ENCODE measurements around the gene EFNA3.
"Not testable (repeated sequence)": the region's sequence is repeated elsewhere in the genome, so short reads cannot be mapped to it uniquely, and the experiment has no call there.

EFNA3 gene

GRCh38 chr1:155118090-155118489, 39.5 kb downstream of the EFNA3 start:
- not testable (repeated sequence) for DNase-seq

GRCh38 chr1:155120253-155120652, 41.6 kb downstream of the EFNA3 start:
- DNase-seq: no peak

- DNase-seq: no peak
Measured at GRCh38 chr1:155121249-155121648, 42.6 kb downstream of the EFNA3 start.

- no peak for DNase-seq
Measured at GRCh38 chr1:155122308-155122707, 43.7 kb downstream of the EFNA3 start.

GRCh38 chr1:155123801-155124200, 45.2 kb downstream of the EFNA3 start:
- no peak for DNase-seq

- no peak for DNase-seq
Measured at GRCh38 chr1:155124503-155125463, 46.1 kb downstream of the EFNA3 start.

GRCh38 chr1:155125511-155125945, 46.9 kb downstream of the EFNA3 start:
- no peak for DNase-seq

GRCh38 chr1:155125946-155126555, 47.4 kb downstream of the EFNA3 start:
- no peak for DNase-seq

- DNase-seq: no peak
Measured at GRCh38 chr1:155126556-155127104, 48.0 kb downstream of the EFNA3 start.

- DNase-seq: no peak
Measured at GRCh38 chr1:155127105-155127966, 48.7 kb downstream of the EFNA3 start, which contains the start of gene EFNA1. TSS of gene EFNA1 (plus strand) at chr1:155127876. CDS start at chr1:155127978, 102 bp downstream.

GRCh38 chr1:155127967-155128754, 49.5 kb downstream of the EFNA3 start:
- DNase-seq: no peak

- no peak for DNase-seq
Measured at GRCh38 chr1:155128755-155129473, 50.3 kb downstream of the EFNA3 start.

- DNase-seq: no peak
Measured at GRCh38 chr1:155130272-155131006, 51.8 kb downstream of the EFNA3 start.

GRCh38 chr1:155131285-155131684, 52.6 kb downstream of the EFNA3 start:
- no peak for DNase-seq

- DNase-seq: no peak
Measured at GRCh38 chr1:155131856-155132255, 53.2 kb downstream of the EFNA3 start.

GRCh38 chr1:155133799-155134281, 55.2 kb downstream of the EFNA3 start:
- DNase-seq: no peak

GRCh38 chr1:155134322-155134721, 55.7 kb downstream of the EFNA3 start:
- no peak for DNase-seq

- DNase-seq: no peak
Measured at GRCh38 chr1:155134880-155135414, 56.3 kb downstream of the EFNA3 start.

- DNase-seq: no peak
Measured at GRCh38 chr1:155135415-155136028, 56.9 kb downstream of the EFNA3 start, which contains the start of gene SLC50A1. TSS of gene SLC50A1 (plus strand) at chr1:155135852. CDS start at chr1:155135912, 60 bp downstream.
